HG03280 (cell line): ENCODE data around the gene DRC7.
"Not testable (repeated sequence)": the region's sequence is repeated elsewhere in the genome, so short reads cannot be mapped to it uniquely, and the experiment has no call there.

ENCODE experiments used
- ATAC-seq: cut with Tn5 transposase; IDR thresholded peaks from one replicate; pipeline ENCODE4 v1.9.1; 2021; ENCODE audit warnings: mild to moderate bottlenecking, moderate library complexity; ENCODE audit not compliant: unreplicated experiment

The DRC7 gene

DNA sequence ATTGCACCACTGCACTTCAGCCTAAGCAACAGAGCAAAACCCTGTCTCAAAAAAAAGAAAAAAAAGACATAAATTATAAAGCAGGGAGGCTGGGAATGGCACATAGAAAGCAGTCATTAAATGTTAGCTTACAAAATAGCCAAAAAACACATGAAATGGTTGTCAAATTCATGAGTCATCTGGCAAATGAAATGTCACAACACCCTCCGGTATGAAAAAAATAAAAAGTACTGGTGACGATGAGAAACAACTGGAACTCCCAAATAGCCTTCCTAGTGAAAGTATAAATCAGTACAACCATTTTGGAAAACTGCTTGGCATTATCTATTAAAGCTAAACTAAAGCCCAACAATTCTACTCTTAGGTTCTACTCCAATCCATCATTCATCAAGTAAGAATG, 37.4 kb downstream of the DRC7 start:
- no peak for ATAC-seq

DNA sequence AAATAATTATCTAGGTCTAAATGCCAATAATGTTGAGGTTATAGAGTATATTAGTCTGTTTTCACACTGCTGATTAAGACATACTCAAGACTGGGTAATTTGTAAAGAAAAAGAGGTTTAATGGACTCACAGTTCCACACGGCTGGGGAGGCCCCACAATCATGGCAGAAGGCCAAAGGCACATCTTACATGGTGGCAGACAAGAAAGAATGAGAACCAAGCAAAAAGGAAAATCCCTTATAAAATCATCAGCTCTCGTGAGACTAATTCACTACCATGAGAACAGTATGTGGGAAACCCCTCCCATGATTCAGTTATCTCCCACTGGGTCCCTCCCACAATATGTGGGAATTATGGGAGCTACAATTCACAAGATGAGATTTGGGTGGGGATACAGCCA, 38.1 kb downstream of the DRC7 start:
- ATAC-seq = no peak

DNA sequence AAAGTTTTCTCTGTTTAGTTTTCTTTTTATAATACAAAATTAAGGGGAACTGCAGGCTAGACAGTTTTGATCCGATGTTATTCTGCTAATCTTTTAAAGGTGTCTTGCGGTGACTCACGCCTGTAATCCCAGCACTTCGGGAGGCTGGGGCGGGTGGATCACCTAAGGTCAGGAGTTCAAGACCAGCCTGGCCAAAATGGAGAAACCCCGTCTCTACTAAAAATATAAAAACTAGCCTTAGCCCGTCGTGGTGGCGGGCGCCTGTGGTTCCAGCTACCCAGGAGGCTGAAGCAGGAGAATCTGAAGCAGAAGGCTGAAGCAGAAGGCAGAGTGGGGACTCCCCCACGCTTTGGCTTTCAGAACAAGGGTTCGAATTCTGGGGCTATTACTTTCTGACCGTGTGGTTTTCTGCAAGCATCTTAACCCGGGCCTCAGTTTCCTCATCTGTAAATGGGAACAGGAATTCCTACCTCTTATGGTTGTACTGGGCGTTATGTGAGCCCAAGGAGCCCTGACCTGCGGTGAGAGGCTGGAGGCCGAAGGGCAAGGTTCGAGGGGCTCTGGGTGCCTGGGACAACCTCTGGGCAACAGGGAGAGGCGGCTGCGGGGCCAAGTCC, 39.8 kb downstream of the DRC7 start:
- ATAC-seq = peak; percentile 0

- peak; percentile 87 for ATAC-seq
Observed at GRCh38 chr16:57734925-57735754, 40.5 kb downstream of the DRC7 start.

- no peak for ATAC-seq
Observed at GRCh38 chr16:57735755-57736418, 41.3 kb downstream of the DRC7 start, which contains the start of gene KATNB1. KATNB1 (plus strand) TSS chr16:57735770; CDS start chr16:57737244, 1,474 bp downstream.

GRCh38 chr16:57736419-57737351, 42.1 kb downstream of the DRC7 start:
- ATAC-seq = no peak

GRCh38 chr16:57738844-57739243, 44.2 kb downstream of the DRC7 start:
- ATAC-seq = no peak

DNA sequence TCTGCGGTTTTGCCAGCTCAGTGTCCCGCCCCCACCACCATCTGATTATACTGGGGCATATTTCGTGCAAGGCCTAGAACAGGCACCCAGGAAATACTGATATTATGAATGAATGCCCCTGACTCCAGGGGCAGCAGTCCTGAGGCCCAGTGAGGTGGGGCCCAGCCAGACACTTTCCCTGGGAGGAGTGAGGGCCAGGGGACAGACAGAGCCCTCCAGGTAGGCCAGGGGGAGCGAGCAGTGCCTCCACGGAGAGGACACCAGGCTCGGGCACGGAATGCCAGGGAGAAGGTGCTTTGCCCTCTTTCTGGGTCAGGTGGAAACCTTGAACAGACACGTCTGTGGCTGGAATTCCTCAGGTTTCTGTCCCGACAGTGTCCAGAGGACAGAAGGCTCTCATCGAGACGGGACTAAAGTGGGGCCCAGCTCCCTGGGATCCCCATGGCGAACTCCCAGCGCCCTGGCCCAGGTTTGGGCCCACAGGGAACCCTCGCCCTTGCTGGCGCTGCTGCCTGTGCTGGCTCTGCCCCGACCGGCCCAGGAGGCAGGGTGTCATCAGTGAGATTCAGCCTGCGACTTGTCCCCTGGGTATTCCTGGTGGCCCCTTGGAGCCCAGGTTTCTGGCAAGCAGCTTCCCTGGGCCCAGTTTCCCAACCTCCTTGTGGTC, 45.3 kb downstream of the DRC7 start:
- ATAC-seq = no peak

DNA sequence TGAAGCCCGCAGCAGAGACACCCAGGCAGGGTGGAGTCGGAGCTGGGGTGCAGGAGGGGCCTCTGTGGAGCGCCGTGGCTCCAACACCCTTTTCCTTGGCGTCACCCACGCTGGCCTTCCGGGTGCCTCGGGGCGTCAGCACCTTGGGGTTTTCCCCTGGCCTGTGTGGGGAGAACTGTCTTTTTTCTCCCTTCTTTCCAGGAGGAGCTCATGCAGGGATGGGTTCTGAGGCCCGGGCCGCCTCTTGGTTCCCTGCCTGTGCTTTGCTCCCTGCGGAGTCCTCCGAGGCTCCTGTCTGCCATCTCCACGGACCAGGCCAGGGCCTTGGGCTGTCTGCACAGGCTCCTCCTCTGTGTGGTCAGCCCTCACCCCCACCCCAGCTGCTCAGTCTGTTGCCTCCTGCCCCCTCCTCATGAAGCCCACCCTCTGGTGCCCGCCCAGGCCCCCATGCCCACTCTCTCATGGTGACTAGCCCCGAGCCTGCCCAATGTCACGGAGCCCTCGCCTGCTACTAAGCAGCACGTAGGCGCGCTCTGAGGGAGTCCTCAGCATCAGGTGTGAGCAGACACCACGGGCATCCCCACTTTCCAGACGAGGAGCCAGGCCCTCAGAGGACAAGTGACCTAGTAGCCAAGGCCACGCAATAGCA, 45.9 kb downstream of the DRC7 start:
- no peak for ATAC-seq

DNA sequence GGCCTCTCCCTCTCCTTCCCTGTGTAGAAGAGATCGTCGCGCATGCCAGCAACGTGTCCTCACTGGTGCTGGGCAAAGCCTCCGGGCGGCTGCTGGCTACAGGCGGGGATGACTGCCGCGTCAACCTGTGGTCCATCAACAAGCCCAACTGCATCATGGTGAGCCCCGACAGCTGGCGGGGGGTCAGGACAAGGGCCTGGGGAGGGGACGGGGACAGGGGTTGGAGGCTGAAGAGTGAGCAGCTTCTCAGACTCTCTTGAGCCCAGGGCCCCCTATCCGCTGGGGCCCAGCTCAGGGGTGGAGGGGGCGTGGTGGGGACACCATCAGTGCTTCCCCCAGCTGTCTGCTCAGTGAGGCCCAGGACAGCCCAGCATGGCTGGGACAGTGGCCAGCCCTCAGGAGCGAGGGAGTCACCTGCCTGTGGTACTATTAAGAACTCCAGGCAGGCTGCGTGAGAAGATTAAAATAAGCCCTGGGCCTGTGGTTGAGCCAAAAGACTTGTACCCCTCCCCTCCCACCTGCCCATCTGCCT, 47.1 kb downstream of the DRC7 start:
- ATAC-seq = no peak

DNA sequence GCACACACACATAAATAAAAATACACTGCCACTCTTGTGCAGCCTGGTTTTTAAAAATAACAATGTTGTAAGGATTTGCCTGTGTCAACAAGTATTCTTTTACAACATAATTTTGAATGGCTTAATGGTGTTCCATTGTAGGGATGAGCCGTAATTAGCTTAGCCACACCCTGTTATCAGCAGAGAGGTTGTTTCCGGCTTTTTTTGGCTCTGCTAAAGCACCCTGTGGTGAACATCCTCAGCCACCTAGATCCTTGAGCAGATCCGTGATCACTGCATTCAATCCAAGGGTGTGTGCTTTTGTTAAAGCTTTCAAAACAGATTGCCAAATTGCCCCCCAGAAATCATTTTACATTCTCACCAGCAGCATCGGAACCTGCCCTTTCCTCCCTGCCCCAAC, 47.9 kb downstream of the DRC7 start:
- no peak for ATAC-seq

DNA sequence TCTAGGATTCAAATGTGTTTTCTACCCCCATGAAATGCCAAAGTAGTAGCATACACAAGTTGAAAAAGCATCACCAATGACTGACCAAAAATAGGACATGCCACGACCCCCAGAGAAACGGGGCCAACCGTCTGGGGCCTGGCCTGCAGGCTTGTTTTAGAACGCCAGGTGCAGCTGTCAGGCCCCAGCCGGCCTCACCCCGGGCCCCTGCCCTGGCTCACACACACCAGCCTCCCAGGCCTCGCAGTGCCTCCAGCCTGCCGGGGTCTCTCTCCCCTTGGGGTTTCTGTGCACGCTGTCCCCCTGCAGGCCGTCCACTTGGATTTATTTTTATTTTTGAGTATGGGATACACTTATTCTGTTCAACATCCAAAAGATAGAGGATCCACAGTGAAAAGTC, 48.9 kb downstream of the DRC7 start:
- ATAC-seq = no peak

- no peak for ATAC-seq
Observed at GRCh38 chr16:57743886-57744641, 49.5 kb downstream of the DRC7 start.

DNA sequence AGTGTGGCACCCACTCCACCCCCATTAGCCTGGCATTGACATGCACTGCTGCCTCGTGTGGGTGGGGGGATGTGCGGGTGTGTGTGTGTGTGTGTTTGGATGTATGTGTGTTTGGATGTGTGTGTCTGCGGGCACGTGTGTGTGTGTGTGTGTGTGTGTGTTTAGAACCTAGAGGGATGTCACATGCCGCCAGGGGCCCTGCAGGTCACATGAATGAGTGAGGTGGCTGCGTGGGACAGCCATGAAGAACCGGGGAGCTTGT, 50.0 kb downstream of the DRC7 start:
- ATAC-seq = no peak

DNA sequence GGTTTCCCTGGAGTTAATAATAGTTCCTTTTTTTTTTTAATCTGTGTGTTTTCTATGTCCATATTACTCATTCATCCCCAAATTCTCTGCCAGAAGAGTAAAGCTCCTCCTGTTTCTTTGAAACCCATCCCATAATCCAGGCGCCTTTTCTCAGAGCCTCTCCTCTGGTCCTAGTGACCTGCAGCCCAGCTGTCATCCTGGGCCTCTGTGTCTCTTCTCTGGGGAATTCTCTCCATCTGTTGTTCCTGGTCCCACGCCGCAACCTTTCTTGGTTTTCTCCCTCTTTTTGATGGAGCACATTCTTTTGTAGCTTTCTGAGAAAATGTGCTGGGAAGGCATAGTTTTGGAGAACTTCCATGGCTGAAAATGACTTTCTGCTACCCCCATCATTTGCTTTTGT, 51.2 kb downstream of the DRC7 start:
- ATAC-seq = no peak

GRCh38 chr16:57746316-57746715, 51.7 kb downstream of the DRC7 start:
- not testable (repeated sequence) for ATAC-seq

DNA sequence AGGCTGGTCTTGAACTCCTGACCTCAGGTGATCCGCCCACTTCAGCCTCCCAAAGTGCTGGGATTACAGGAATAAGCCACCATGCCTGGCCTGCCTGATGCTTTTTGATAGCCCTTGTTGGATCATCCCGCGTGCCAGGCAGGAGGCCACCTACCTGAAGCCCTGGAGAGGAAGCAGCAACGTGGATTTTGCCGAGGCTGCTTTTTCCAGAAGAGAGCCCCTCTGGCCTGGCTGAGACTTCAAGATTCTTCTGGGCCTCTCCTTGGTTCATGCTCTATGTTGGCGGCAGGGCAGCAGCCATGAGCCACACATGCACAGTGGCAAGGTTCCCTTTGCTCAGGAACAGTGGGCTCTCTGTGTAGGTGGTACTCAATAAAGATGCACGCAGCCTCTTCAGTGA, 52.5 kb downstream of the DRC7 start:
- ATAC-seq = no peak

GRCh38 chr16:57747496-57747895, 52.9 kb downstream of the DRC7 start:
- ATAC-seq = no peak

GRCh38 chr16:57747996-57748395, 53.4 kb downstream of the DRC7 start:
- ATAC-seq = no peak
